Right lobe of liver (tissue), 4 donors: ENCODE results near the gene HOXB7.

Experiments used
- POLR2A ChIP-seq: fragments of 450-650 bp; IDR thresholded peaks from one replicate; pipeline ENCODE4 v1.6.1; 2017; ENCODE audit warnings: antibody characterized with exemption, mild to moderate bottlenecking
- TF ChIP-seq, protein P1 (sequence below), 4 donors: fragments of 200-600 bp in 3 of 4; fragments of 450-650 bp in 1 of 4; IDR thresholded peaks; one replicate each; pipeline versions ENCODE4 v1.5.1 to v1.8.0; 2016 to 2022; ENCODE audit warnings: antibody characterized with exemption in 4 of 4, mild to moderate bottlenecking in 2 of 4
- donor health status: DM: no; HTN: no; CAD: no.
- donor health status: DM: no; HTN: no; CAD: no.
- donor health status: DM: no; HTN: yes; CAD: no.

DNA sequence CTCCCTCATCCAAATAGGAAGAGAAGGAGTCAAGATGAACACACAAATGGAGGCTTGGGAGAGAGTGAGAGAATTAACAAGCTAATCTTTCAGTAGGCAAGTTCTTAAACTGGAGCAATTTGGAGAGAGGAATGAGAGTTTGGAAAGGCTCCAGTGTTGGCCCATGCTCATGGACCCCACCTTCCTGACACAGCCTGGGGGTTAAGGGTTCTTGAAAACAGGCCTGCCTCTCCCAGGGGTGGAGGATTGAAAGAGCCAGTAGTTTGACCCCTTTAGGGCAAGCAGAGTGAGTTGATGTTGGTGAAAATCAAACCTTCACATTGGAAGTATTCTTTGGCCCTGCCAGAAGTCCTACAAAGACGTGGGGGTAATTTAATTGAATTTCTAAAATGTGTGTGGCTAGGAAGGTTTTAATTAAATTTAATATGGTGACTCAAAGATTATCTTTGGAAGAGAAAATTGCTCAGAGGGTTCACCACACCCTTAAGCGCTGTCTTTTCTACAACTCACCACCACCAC, 26.5 kb downstream of the HOXB7 start:
- TF ChIP-seq, protein P1, sequence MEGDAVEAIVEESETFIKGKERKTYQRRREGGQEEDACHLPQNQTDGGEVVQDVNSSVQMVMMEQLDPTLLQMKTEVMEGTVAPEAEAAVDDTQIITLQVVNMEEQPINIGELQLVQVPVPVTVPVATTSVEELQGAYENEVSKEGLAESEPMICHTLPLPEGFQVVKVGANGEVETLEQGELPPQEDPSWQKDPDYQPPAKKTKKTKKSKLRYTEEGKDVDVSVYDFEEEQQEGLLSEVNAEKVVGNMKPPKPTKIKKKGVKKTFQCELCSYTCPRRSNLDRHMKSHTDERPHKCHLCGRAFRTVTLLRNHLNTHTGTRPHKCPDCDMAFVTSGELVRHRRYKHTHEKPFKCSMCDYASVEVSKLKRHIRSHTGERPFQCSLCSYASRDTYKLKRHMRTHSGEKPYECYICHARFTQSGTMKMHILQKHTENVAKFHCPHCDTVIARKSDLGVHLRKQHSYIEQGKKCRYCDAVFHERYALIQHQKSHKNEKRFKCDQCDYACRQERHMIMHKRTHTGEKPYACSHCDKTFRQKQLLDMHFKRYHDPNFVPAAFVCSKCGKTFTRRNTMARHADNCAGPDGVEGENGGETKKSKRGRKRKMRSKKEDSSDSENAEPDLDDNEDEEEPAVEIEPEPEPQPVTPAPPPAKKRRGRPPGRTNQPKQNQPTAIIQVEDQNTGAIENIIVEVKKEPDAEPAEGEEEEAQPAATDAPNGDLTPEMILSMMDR (IDR thresholded peaks at IDR 0.05), result no peak
- no peak for TF ChIP-seq POLR2A
